IgD-negative memory B cell (primary cell): ENCODE data around the gene PSKH1. TPM values are rescaled to one million over a fixed set of nuclear protein-coding genes. Genes with fewer than 3 reads are reported as not detected.
"Not testable (repeated sequence)": the region's sequence is repeated elsewhere in the genome, so short reads cannot be mapped to it uniquely, and the experiment has no call there.

Experiments used
- H3K27ac Mint-ChIP-seq, 3 donors: one replicate each; pipeline ENCODE4 v1.8.0; 2020 to 2022; ENCODE audit warnings: mild to moderate bottlenecking in 3 of 3, mixed read lengths in 3 of 3, moderate library complexity in 1 of 3
- H3K27me3 Mint-ChIP-seq: one replicate; pipeline ENCODE4 v1.8.0; 2021; ENCODE audit warnings: mixed read lengths
- H3K36me3 Mint-ChIP-seq: one replicate; pipeline ENCODE4 v1.8.0; 2020; ENCODE audit warnings: mild to moderate bottlenecking, mixed read lengths
- H3K4me1 Mint-ChIP-seq, 3 donors: one replicate each; pipeline ENCODE4 v1.8.0; 2020 to 2022; ENCODE audit warnings: mixed read lengths in 3 of 3, mild to moderate bottlenecking in 1 of 3
- H3K4me3 Mint-ChIP-seq, 4 donors: one replicate each; pipeline ENCODE4 v1.8.0; 2020 to 2022; ENCODE audit warnings: mild to moderate bottlenecking in 4 of 4, mixed read lengths in 4 of 4, moderate library complexity in 3 of 4
- H3K9me3 Mint-ChIP-seq, 3 donors: one replicate each; pipeline ENCODE4 v1.8.0; 2020 to 2021; ENCODE audit warnings: mixed read lengths in 3 of 3, mild to moderate bottlenecking in 1 of 3
- polyA plus RNA-seq: library from polyadenylated mRNA; unstranded; fragments of 300-500 nt; fragmentation: Illumina TruSeq; gene quantifications from one replicate; pipeline ENCODE4 v1.2.3, GENCODE V29; 2021

PSKH1 gene
- polyA plus RNA-seq, 1 donor from 2014 or later, result 22.4 TPM

DNA sequence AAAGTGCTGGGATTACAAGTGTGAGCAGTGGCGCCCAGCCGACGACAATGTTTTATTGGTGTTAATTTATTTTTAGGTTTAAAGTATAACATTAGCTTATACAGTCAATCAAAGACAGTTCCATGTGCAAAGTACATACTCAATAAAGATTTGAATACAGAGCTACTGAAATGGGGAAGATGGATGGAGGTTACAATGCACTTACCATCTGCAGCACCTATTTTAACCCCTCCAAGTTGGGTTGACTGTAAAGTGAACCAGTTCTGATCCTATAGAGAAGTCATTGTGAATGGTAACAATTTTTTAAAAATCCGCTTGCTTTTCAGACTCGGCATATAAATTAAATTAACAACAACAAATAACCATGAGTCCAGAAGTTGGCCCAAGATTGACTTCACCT is 679 bp upstream of the PSKH1 start:
- no peaks in the 10 kb centered on the region for H3K27me3 Mint-ChIP-seq
- peak overlapping the region; percentile 92 to 98 (median 96) for H3K4me3 Mint-ChIP-seq
- peak overlapping the region; percentile 59 to 97 (median 85) for H3K27ac Mint-ChIP-seq
- H3K9me3 Mint-ChIP-seq, result no peaks in the 10 kb centered on the region
- no peaks in the 10 kb centered on the region for H3K36me3 Mint-ChIP-seq
- peaks cover 11 to 28% (median 15%) of the 10 kb centered on the region in 3 donors for H3K4me1 Mint-ChIP-seq

GRCh38 chr16:67893743-67894399 is 817 bp downstream of the PSKH1 start:
- no peaks in the 10 kb centered on the region for H3K9me3 Mint-ChIP-seq
- H3K4me1 Mint-ChIP-seq, result peaks cover 11 to 31% (median 15%) of the 10 kb centered on the region in 3 donors
- peak overlapping the region; percentile 92 to 98 (median 96) for H3K4me3 Mint-ChIP-seq
- H3K27ac Mint-ChIP-seq, result peak overlapping the region; percentile 82 to 89 (median 88)
- no peaks in the 10 kb centered on the region for H3K36me3 Mint-ChIP-seq
- no peaks in the 10 kb centered on the region for H3K27me3 Mint-ChIP-seq

- no peak overlapping the region for H3K27ac Mint-ChIP-seq
- H3K27me3 Mint-ChIP-seq, result no peaks in the 10 kb centered on the region
- H3K4me3 Mint-ChIP-seq, result peak overlapping the region in 2 of 4 donors; percentile 30 to 37
- H3K36me3 Mint-ChIP-seq, result no peaks in the 10 kb centered on the region
- peaks cover 13 to 34% (median 15%) of the 10 kb centered on the region in 3 donors for H3K4me1 Mint-ChIP-seq
- no peaks in the 10 kb centered on the region for H3K9me3 Mint-ChIP-seq
These were observed 4.2 kb downstream of the PSKH1 start for GRCh38 chr16:67897231-67897630.

DNA sequence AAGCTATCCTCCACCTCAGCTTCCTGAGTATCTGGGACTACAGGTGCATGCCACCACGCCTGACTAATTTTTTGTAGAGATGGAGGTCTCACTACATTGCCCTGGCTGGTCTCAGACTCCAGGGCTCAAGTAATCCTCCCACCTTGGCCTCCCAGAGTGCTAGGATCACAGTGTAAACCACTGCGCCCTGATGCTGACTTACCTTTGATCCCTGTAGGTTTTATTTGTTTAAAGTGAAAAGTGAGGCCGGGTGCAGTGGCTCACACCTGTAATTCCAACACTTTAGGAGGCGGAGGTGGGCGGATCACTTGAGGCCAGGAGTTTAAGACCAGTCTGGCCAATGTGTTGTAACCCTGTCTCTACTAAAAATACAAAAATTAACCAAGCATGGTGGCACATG is 8.7 kb downstream of the PSKH1 start:
- no peak overlapping the region for H3K27ac Mint-ChIP-seq
- H3K36me3 Mint-ChIP-seq, result no peaks in the 10 kb centered on the region
- H3K9me3 Mint-ChIP-seq, result no peaks in the 10 kb centered on the region
- peaks cover 4 to 13% (median 5%) of the 10 kb centered on the region in 3 donors for H3K4me1 Mint-ChIP-seq
- peak overlapping the region in 1 of 4 donors; percentile 46 for H3K4me3 Mint-ChIP-seq
- H3K27me3 Mint-ChIP-seq, result no peaks in the 10 kb centered on the region

- Mint-ChIP-seq H3K27ac (no peak overlapping the region), H3K4me3 (no peak overlapping the region), H3K9me3 (no peaks in the 10 kb centered on the region), H3K36me3 (no peaks in the 10 kb centered on the region), H3K27me3 (no peaks in the 10 kb centered on the region), H3K4me1 (peaks cover 0 to 9% (median 4%) of the 10 kb centered on the region in 3 donors)
These were observed 9.8 kb downstream of the PSKH1 start for GRCh38 chr16:67902831-67903230.

GRCh38 chr16:67907397-67908180 is 14.5 kb downstream of the PSKH1 start:
- no peak overlapping the region for H3K27ac Mint-ChIP-seq
- H3K4me3 Mint-ChIP-seq, result no peak overlapping the region
- peaks cover 2% of the 10 kb centered on the region for H3K36me3 Mint-ChIP-seq
- no peaks in the 10 kb centered on the region for H3K9me3 Mint-ChIP-seq
- H3K4me1 Mint-ChIP-seq, result peaks cover 3 to 5% (median 4%) of the 10 kb centered on the region in 3 donors
- no peaks in the 10 kb centered on the region for H3K27me3 Mint-ChIP-seq

GRCh38 chr16:67909056-67909742 is 16.1 kb downstream of the PSKH1 start:
- peak overlapping the region in 1 of 3 donors; percentile 71 for H3K27ac Mint-ChIP-seq
- no peaks in the 10 kb centered on the region for H3K27me3 Mint-ChIP-seq
- H3K9me3 Mint-ChIP-seq, result no peaks in the 10 kb centered on the region
- H3K4me3 Mint-ChIP-seq, result no peak overlapping the region
- H3K36me3 Mint-ChIP-seq, result peaks cover 3% of the 10 kb centered on the region
- H3K4me1 Mint-ChIP-seq, result peaks cover 3 to 5% (median 3%) of the 10 kb centered on the region in 3 donors

DNA sequence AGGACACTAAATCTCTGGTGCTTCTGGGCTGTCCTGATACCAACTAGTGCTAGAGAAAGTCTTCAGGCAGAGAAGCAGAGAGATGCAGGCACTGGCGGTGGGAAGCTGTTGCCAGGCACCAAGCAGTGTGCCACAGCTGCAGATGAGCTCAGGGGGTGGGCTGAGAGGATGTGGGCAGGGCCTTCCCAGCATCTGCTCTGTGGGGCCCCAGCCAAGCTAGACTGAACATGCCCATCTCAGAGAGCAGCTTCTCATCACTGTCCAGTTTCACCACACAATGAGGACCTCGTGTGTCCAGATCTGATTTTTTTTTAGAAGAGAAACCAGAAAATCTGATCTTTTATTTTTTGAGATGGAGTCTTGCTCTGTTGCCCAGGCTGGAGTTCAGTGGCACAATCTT is 17.1 kb downstream of the PSKH1 start:
- no peak overlapping the region for H3K4me3 Mint-ChIP-seq
- no peaks in the 10 kb centered on the region for H3K9me3 Mint-ChIP-seq
- H3K27me3 Mint-ChIP-seq, result no peaks in the 10 kb centered on the region
- H3K4me1 Mint-ChIP-seq, result peaks cover 3 to 4% (median 3%) of the 10 kb centered on the region in 3 donors
- peaks cover 3% of the 10 kb centered on the region for H3K36me3 Mint-ChIP-seq
- H3K27ac Mint-ChIP-seq, result no peak overlapping the region

GRCh38 chr16:67914758-67915495 is 21.9 kb downstream of the PSKH1 start:
- Mint-ChIP-seq H3K9me3 (no peaks in the 10 kb centered on the region), H3K4me3 (no peak overlapping the region), H3K4me1 (peaks cover 2 to 3% (median 3%) of the 10 kb centered on the region in 3 donors), H3K27ac (no peak overlapping the region), H3K36me3 (peaks cover 1% of the 10 kb centered on the region), H3K27me3 (no peaks in the 10 kb centered on the region)

- H3K36me3 Mint-ChIP-seq, H3K9me3 Mint-ChIP-seq, H3K4me1 Mint-ChIP-seq, H3K4me3 Mint-ChIP-seq, H3K27me3 Mint-ChIP-seq, H3K27ac Mint-ChIP-seq: not testable (repeated sequence)
These were observed 22.4 kb downstream of the PSKH1 start for GRCh38 chr16:67915496-67915769.

DNA sequence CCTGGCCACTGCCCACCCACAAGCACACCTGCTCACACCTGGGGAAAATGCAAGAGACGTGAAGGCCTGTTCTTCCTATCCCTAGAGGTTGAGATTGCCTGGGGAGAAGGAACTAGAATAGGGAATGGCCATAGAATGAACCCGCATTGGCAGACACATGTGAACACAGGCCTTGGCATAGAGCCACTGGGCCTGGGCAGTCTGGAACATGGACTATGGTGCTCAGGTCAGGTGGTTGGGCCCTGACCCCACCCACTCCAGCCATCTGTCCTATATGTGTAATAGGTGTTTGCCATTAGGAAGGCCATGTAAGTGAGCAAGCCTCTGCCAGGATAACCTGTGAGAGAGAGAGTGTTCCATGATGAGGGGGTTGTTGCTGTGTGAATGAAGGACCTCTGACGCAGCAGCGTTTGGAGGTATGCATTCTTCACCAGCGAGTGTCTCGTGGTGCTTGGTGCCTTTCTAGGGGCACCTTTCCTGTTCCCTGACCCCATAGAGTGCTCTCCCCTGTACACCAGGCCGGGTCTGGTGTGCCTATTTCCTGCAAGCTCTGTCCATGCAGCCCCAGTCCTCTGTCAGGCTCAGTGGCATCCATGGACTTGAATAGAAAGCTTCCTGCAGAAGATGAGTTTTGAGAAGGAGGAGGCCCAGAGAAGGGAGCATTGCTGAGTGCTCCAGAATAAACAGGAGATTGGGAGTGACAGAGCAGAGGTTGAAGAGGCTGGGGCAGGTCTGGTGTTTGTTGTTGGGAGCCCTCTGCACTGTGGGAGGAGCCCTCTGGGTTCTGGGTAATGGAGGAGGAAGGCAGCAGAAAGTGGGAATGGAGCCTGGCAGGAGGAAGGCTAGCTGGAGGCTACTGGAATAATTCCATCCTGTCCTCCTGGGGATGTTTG is 23.0 kb downstream of the PSKH1 start:
- Mint-ChIP-seq H3K27me3 (no peaks in the 10 kb centered on the region), H3K27ac (no peak overlapping the region), H3K9me3 (no peaks in the 10 kb centered on the region), H3K4me1 (peaks cover 2 to 3% (median 3%) of the 10 kb centered on the region in 3 donors), H3K4me3 (no peak overlapping the region), H3K36me3 (peaks cover 4% of the 10 kb centered on the region)

DNA sequence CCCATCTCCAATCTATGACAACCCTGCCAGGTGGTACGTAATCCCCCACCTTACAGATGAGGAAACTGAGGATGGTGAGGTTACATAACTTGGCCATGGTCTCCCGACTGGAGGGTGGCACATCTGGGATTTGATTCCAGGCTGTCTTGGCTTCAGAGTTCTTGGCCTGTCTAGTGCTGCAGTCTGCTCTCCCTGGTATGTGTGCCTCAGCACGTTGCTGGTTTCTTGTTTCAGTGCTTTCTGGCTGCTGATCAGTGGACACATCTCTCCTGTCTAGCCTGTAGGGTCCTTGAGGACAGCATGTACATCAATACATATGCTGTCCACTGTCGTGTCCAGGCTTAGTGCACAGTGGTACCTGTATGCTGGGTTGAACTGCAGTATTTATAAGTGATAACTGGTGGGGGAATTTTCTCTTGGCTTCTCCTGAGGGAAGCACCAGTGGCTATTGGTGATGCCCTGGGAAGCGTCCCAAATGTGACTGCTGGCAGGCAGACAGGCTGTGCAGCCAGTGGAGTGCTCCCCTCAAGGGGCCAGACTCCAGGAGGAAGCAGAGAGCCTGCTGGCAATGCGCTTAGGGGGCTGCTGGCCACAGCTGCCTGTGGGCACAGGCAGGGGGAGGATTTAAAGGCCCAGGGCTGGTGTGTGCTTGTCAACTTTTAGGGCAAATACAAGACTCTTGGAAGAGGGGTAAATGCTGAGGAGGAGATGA is 24.2 kb downstream of the PSKH1 start:
- Mint-ChIP-seq H3K36me3 (peaks cover 4% of the 10 kb centered on the region), H3K9me3 (no peaks in the 10 kb centered on the region), H3K27me3 (no peaks in the 10 kb centered on the region), H3K27ac (no peak overlapping the region), H3K4me3 (no peak overlapping the region), H3K4me1 (peaks cover 2 to 3% (median 2%) of the 10 kb centered on the region in 3 donors)

DNA sequence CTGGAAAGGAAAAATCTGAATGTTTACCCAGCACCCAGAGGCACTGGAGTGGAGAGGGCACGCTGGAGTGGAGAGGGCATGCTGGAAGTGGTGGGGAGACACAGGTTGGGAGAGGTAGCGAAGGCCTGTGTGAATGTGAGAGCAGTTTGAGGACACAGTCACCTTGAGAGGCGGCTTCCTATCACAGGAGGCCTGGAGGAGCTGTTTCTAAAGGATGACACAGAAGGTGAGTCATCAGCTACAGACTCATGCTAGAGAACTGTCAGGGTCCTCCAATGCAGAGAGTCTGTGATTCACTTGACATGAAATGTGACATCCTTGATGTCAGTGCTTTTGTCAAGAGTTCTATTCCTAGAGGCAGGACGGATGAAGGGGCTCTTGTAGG is 24.8 kb downstream of the PSKH1 start:
- Mint-ChIP-seq H3K4me1 (peaks cover 2 to 3% (median 2%) of the 10 kb centered on the region in 3 donors), H3K4me3 (no peak overlapping the region)

More for the DNA sequence above, 24.8 kb downstream of the PSKH1 start:
- H3K27me3 Mint-ChIP-seq, result no peaks in the 10 kb centered on the region
- H3K9me3 Mint-ChIP-seq, result no peaks in the 10 kb centered on the region
- no peak overlapping the region for H3K27ac Mint-ChIP-seq
- peaks cover 4% of the 10 kb centered on the region for H3K36me3 Mint-ChIP-seq
